GM06990 (cell line): Measurements from ENCODE around the gene FAP.

ENCODE experiments used
- DNase-seq: peaks from one replicate; pipeline ENCODE4 v3.0.0-alpha.2; 2011; ENCODE audit not compliant: insufficient read length; ENCODE audit errors: extremely low read depth
- H3K27me3 ChIP-seq: replicated peaks from 2 replicates; pipeline ENCODE4 v1.6.0; 2011; ENCODE audit warnings: low read length; ENCODE audit not compliant: control insufficient read depth, insufficient read depth
- H3K36me3 ChIP-seq: 2 replicates; pipeline ENCODE4 v1.5.1; 2011; ENCODE audit warnings: low read length; ENCODE audit not compliant: control insufficient read depth, insufficient read depth
- H3K4me3 ChIP-seq: replicated peaks from 2 replicates; pipeline ENCODE4 v1.5.1; 2011; ENCODE audit warnings: low read depth, mild to moderate bottlenecking, control low read depth, low read length
- CTCF ChIP-seq: IDR thresholded peaks from 2 replicates; pipeline ENCODE4 v1.5.1; 2011; ENCODE audit warnings: low read length, control low read depth, mild to moderate bottlenecking, inconsistent platforms; ENCODE audit not compliant: insufficient read depth, poor library complexity, severe bottlenecking

The FAP gene

GRCh38 chr2:162200636-162201035 is 42.6 kb downstream of the FAP start:
- DNase-seq: no peak
- no peaks in the 10 kb centered on the region for H3K27me3 ChIP-seq
- no peak overlapping the region for H3K4me3 ChIP-seq
- H3K36me3 ChIP-seq: no peaks in the 10 kb centered on the region
- no peak for TF ChIP-seq CTCF

- no peak overlapping the region for H3K4me3 ChIP-seq
- no peak for TF ChIP-seq CTCF
- no peaks in the 10 kb centered on the region for H3K27me3 ChIP-seq
- H3K36me3 ChIP-seq: no peaks in the 10 kb centered on the region
- no peak for DNase-seq
Observed at GRCh38 chr2:162199913-162200312, 43.3 kb downstream of the FAP start.

DNA sequence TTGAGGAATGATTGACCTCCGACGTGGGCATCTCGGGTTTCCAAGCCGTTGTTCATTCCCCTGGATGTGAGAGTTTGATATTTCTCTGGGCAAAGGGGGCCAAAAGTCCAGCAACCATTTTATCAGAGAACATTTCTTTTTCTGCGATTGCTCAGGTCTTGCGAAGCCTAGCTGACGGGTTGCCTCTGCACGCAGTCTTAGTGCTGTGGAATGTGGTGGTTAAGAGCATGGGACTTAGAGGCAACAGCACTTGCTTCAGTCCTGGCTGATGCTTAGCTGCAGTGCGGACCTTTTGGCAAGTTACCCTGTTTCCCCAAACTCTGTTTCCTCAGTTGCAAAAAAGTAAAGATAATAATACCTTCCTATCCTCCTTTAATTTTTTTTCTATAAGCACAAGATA is 45.0 kb downstream of the FAP start:
- TF ChIP-seq CTCF: no peak
- no peaks in the 10 kb centered on the region for H3K27me3 ChIP-seq
- no peak for DNase-seq
- H3K36me3 ChIP-seq: no peaks in the 10 kb centered on the region
- H3K4me3 ChIP-seq: no peak overlapping the region

DNA sequence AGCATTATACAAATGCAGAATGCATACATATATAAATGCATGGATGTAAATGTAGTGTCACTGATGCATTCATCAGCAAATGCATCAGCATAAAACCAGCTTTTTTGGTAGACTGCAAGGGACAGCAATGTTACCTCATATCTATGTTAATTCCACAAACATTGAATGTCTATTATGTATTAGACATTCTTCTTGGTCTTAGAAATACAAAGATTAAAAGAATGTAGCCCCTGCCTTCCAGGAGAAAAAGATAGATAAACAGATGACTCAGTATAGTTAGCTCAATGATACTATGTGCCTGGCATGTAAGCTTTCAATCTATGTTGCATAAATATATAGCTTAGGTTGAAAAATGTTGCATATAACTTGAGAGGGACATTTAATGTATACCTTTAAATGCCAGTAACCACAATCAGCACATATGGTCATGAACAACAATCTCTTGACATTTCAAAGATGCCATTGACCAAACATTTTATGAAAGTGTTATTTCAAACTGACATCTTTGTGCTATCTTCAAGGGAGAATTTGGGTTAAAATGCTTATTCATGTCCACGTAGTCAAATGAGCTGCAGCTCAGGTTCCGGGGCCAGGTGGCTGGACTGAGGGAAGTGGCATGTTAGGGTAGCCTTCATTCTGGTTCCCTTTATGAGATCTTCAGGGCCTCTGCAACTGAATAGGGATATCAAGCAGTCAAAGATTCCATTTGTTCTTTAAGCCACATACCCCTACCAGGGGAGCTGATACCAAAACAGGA is 46.0 kb downstream of the FAP start:
- H3K36me3 ChIP-seq: no peaks in the 10 kb centered on the region
- no peak for TF ChIP-seq CTCF

DNA sequence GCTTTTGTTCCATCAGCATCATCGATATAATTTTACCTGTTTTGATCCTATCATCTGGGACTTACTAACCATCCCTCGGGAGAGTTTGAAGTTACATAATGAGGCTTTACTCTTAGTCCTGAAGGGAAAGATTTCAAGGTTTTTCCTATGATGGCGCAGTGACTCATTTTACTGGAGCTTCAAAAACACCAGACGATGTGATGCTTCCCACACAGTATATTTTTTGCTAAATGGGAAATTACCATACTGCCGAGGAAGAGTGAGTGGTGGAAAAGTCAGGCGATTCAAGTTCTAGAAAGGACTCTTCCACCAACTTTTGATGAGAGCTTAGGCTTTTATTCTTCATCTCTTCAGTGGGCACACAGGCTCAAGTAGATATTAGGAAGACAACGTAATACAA is 46.6 kb downstream of the FAP start:
- TF ChIP-seq CTCF: no peak
- no peaks in the 10 kb centered on the region for H3K27me3 ChIP-seq
- H3K36me3 ChIP-seq: no peaks in the 10 kb centered on the region
- no peak for DNase-seq
- no peak overlapping the region for H3K4me3 ChIP-seq

More for the DNA sequence above, 46.0 kb downstream of the FAP start:
- Histone ChIP-seq H3K4me3 (no peak overlapping the region), H3K27me3 (no peaks in the 10 kb centered on the region)
- no peak for DNase-seq

GRCh38 chr2:162188451-162188850 is 54.8 kb downstream of the FAP start:
- no peak for TF ChIP-seq CTCF
- no peak for DNase-seq

More at GRCh38 chr2:162188451-162188850, 54.8 kb downstream of the FAP start:
- Histone ChIP-seq H3K27me3 (no peaks in the 10 kb centered on the region), H3K4me3 (no peak overlapping the region), H3K36me3 (no peaks in the 10 kb centered on the region)
